K562 (cell line): ENCODE data around the gene LZTS3. TPM values are rescaled to one million over a fixed set of nuclear protein-coding genes. Genes with fewer than 3 reads are reported as not detected.

ENCODE experiments used
- CREB1 ChIP-seq, 2 experiments: sonication (generic) in 1 of 2; formaldehyde crosslinking in 1 of 2; IDR thresholded peaks; 2 replicates each; pipeline versions ENCODE4 v1.6.1 to v1.8.0; 2012 to 2022; ENCODE audit warnings: inconsistent platforms in 1 of 2, mild to moderate bottlenecking in 1 of 2, missing genetic modification reagents in 1 of 2, moderate library complexity in 1 of 2
- GATAD2B ChIP-seq: fragments of 450-650 bp; IDR thresholded peaks from 2 replicates; pipeline ENCODE4 v1.6.1; 2017; ENCODE audit warnings: mild to moderate bottlenecking, borderline replicate concordance
- JUNB ChIP-seq: fragments of 450-650 bp; formaldehyde crosslinking; conservative IDR thresholded peaks from 2 replicates; pipeline ENCODE4 v1.4.0; 2020; ENCODE audit warnings: mild to moderate bottlenecking
- LARP7 ChIP-seq: fragments of 450-650 bp; IDR thresholded peaks from 2 replicates; pipeline ENCODE4 v1.6.1; 2016
- MTA1 ChIP-seq: fragments of 450-650 bp; IDR thresholded peaks from 2 replicates; pipeline ENCODE4 v1.6.1; 2017; ENCODE audit warnings: borderline replicate concordance
- SP2 ChIP-seq: IDR thresholded peaks from 2 replicates; pipeline ENCODE4 v1.6.1; 2011; ENCODE audit warnings: mild to moderate bottlenecking, low read depth, low read length, moderate library complexity; ENCODE audit not compliant: poor library complexity, severe bottlenecking; ENCODE audit errors: extremely low read depth
- ZNF140 ChIP-seq: fragments of 250-450 bp; sonication (Bioruptor Pico); IDR thresholded peaks from 2 replicates; pipeline ENCODE4 v1.8.0; 2021; ENCODE audit warnings: moderate library complexity, mild to moderate bottlenecking, inconsistent platforms
- ZNF551 ChIP-seq: fragments of 250-450 bp; sonication (Bioruptor Pico); IDR thresholded peaks from 2 replicates; pipeline ENCODE4 v1.5.0; 2021; ENCODE audit warnings: mild to moderate bottlenecking, moderate library complexity
- ZNF561 ChIP-seq: fragments of 450-650 bp; formaldehyde crosslinking; conservative IDR thresholded peaks from 2 replicates; pipeline ENCODE4 v1.4.0; 2020; ENCODE audit warnings: mild to moderate bottlenecking, moderate library complexity
- ZNF695 ChIP-seq: fragments of 450-650 bp; formaldehyde crosslinking; IDR thresholded peaks from 2 replicates; pipeline ENCODE4 v1.4.0; 2020; ENCODE audit warnings: mild to moderate bottlenecking, moderate library complexity
- ZNF79 ChIP-seq: fragments of 250-450 bp; sonication (Bioruptor Pico); IDR thresholded peaks from 2 replicates; pipeline ENCODE4 v1.4.0; 2020; ENCODE audit warnings: low read depth, mild to moderate bottlenecking, moderate library complexity
- polyA plus RNA-seq, 8 experiments: library from polyadenylated mRNA; depleted of rRNA in 4 of 8; stranded (reverse) in 5 of 8; unstranded in 3 of 8; fragments of >200 nt; fragmentation: Nextera tagmentation in 2 of 8; fragmentation: Illumina TruSeq in 1 of 8; extraction: Ambion mirVana in 2 of 8; extraction: Trizol in 1 of 8; gene quantifications; 2 replicates each; pipeline versions ENCODE4 v1.2.1 to v1.2.3, GENCODE V29; 2011 to 2014; ENCODE audit warnings: inconsistent platforms in 1 of 8, missing spikeins in 1 of 8
- total RNA-seq, 7 experiments: library from RNA; depleted of rRNA in 6 of 7; stranded (reverse); fragments of >200 nt in 6 of 7; fragmentation: Illumina TruSeq in 2 of 7; extraction: Trizol in 2 of 7; gene quantifications; 2 replicates each; pipeline versions ENCODE4 v1.2.1 to v1.2.3, GENCODE V29; 2011 to 2021; ENCODE audit warnings: low replicate concordance in 1 of 7
- TF ChIP-seq, protein P1 (sequence below): sonication (generic); formaldehyde crosslinking; IDR thresholded peaks from 2 replicates; pipeline ENCODE4 v1.8.1; 2023; ENCODE audit warnings: mild to moderate bottlenecking, missing genetic modification reagents
- TF ChIP-seq, protein P2 (sequence below): sonication (generic); formaldehyde crosslinking; IDR thresholded peaks from 2 replicates; pipeline ENCODE4 v1.4.0; 2020; ENCODE audit warnings: mild to moderate bottlenecking, missing genetic modification reagents
- TF ChIP-seq, protein P3 (sequence below): fragments of 250-450 bp; sonication (Bioruptor Pico); IDR thresholded peaks from 2 replicates; pipeline ENCODE4 v1.5.1; 2021; ENCODE audit warnings: mild to moderate bottlenecking
- TF ChIP-seq, protein P4 (sequence below): fragments of 250-450 bp; sonication (Bioruptor Pico); IDR thresholded peaks from 2 replicates; pipeline ENCODE4 v1.5.0; 2020; ENCODE audit warnings: mild to moderate bottlenecking
- TF ChIP-seq, protein P5 (sequence below), 2 experiments: fragments of 450-650 bp in 1 of 2; IDR thresholded peaks; 2 replicates each; pipeline ENCODE4 v1.6.1; 2011 to 2017; ENCODE audit warnings: low read depth in 2 of 2, antibody characterized with exemption in 1 of 2, borderline replicate concordance in 1 of 2, low read length in 1 of 2, mild to moderate bottlenecking in 1 of 2, mixed read lengths in 1 of 2; ENCODE audit not compliant: control insufficient read depth in 1 of 2

Gene LZTS3
- total and polyA plus RNA-seq, 9 of the 15 experiments (the other 6 are each of a cell fraction or from before 2014, with no cell fraction given), result 0.07 to 2.9 (median 2.0) TPM

DNA sequence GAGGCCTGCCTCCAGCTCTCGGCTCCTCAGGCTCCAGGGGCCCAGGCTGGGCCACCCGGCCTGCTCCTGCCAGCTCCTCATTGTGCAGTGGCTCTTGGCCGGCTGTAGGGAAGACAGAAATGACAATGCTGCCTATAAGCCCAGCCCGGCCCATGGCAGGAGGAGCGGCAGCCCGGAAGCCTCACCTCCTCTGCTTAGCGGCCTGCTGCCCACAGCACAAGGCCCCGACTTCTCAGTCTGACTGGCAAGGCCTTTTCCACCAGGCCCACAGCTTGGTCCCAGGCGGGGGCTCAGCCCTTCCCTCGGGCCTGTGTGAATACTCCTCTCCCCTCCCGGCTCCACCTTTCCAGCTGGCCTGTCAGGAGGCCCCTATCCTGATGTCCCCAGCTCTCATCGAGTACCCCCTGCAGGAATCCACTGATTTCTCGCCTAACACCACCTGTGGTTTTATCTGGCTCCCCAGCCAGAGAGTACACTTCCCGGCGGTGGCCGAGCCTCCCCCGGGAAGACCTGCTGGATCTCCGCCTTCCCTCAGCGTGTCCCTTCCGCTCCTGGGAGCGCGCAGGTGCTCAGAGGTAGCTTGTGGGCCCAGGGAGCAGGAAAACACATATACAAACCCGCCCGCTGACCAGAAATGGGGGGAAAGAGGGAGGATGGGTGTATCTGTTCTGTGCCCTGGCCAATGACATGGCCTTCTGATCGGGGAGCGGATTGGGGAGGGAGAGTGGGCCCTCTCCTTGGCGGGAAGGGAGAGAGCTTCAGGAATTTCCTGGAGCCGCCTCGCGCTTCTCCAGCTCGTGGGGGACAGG is 30.2 kb upstream of the LZTS3 start (continued):
- TF ChIP-seq, protein P1, sequence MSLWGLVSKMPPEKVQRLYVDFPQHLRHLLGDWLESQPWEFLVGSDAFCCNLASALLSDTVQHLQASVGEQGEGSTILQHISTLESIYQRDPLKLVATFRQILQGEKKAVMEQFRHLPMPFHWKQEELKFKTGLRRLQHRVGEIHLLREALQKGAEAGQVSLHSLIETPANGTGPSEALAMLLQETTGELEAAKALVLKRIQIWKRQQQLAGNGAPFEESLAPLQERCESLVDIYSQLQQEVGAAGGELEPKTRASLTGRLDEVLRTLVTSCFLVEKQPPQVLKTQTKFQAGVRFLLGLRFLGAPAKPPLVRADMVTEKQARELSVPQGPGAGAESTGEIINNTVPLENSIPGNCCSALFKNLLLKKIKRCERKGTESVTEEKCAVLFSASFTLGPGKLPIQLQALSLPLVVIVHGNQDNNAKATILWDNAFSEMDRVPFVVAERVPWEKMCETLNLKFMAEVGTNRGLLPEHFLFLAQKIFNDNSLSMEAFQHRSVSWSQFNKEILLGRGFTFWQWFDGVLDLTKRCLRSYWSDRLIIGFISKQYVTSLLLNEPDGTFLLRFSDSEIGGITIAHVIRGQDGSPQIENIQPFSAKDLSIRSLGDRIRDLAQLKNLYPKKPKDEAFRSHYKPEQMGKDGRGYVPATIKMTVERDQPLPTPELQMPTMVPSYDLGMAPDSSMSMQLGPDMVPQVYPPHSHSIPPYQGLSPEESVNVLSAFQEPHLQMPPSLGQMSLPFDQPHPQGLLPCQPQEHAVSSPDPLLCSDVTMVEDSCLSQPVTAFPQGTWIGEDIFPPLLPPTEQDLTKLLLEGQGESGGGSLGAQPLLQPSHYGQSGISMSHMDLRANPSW, result no peak
- TF ChIP-seq ZNF79 (no peak), JUNB (CRISPR knock-in tag) (no peak), MTA1 (no peak), SP2 (no peak), ZNF561 (CRISPR knock-in tag) (no peak), LARP7 (no peak), ZNF551 (CRISPR knock-in tag) (no peak), GATAD2B (no peak), ZNF140 (CRISPR knock-in tag) (no peak), CREB1 (IDR thresholded peaks at IDR 0.05) (no peak), CREB1 (CRISPR knock-in tag; IDR thresholded peaks at IDR 0.05) (peak; percentile 20; the same call in 1 of the 2 replicates), ZNF695 (CRISPR knock-in tag) (no peak)
- TF ChIP-seq, protein P2, sequence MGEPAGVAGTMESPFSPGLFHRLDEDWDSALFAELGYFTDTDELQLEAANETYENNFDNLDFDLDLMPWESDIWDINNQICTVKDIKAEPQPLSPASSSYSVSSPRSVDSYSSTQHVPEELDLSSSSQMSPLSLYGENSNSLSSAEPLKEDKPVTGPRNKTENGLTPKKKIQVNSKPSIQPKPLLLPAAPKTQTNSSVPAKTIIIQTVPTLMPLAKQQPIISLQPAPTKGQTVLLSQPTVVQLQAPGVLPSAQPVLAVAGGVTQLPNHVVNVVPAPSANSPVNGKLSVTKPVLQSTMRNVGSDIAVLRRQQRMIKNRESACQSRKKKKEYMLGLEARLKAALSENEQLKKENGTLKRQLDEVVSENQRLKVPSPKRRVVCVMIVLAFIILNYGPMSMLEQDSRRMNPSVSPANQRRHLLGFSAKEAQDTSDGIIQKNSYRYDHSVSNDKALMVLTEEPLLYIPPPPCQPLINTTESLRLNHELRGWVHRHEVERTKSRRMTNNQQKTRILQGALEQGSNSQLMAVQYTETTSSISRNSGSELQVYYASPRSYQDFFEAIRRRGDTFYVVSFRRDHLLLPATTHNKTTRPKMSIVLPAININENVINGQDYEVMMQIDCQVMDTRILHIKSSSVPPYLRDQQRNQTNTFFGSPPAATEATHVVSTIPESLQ, result no peak
- TF ChIP-seq, protein P3, sequence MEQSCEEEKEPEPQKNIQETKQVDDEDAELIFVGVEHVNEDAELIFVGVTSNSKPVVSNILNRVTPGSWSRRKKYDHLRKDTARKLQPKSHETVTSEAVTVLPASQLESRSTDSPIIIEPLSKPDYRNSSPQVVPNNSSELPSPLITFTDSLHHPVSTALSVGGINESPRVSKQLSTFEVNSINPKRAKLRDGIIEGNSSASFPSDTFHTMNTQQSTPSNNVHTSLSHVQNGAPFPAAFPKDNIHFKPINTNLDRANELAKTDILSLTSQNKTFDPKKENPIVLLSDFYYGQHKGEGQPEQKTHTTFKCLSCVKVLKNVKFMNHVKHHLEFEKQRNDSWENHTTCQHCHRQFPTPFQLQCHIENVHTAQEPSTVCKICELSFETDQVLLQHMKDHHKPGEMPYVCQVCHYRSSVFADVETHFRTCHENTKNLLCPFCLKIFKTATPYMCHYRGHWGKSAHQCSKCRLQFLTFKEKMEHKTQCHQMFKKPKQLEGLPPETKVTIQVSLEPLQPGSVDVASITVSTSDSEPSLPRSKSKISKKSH (CRISPR knock-in tag), result no peak
- TF ChIP-seq, protein P4, sequence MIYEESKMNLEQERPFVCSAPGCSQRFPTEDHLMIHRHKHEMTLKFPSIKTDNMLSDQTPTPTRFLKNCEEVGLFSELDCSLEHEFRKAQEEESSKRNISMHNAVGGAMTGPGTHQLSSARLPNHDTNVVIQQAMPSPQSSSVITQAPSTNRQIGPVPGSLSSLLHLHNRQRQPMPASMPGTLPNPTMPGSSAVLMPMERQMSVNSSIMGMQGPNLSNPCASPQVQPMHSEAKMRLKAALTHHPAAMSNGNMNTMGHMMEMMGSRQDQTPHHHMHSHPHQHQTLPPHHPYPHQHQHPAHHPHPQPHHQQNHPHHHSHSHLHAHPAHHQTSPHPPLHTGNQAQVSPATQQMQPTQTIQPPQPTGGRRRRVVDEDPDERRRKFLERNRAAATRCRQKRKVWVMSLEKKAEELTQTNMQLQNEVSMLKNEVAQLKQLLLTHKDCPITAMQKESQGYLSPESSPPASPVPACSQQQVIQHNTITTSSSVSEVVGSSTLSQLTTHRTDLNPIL (CRISPR knock-in tag), result no peak
- TF ChIP-seq, protein P5, sequence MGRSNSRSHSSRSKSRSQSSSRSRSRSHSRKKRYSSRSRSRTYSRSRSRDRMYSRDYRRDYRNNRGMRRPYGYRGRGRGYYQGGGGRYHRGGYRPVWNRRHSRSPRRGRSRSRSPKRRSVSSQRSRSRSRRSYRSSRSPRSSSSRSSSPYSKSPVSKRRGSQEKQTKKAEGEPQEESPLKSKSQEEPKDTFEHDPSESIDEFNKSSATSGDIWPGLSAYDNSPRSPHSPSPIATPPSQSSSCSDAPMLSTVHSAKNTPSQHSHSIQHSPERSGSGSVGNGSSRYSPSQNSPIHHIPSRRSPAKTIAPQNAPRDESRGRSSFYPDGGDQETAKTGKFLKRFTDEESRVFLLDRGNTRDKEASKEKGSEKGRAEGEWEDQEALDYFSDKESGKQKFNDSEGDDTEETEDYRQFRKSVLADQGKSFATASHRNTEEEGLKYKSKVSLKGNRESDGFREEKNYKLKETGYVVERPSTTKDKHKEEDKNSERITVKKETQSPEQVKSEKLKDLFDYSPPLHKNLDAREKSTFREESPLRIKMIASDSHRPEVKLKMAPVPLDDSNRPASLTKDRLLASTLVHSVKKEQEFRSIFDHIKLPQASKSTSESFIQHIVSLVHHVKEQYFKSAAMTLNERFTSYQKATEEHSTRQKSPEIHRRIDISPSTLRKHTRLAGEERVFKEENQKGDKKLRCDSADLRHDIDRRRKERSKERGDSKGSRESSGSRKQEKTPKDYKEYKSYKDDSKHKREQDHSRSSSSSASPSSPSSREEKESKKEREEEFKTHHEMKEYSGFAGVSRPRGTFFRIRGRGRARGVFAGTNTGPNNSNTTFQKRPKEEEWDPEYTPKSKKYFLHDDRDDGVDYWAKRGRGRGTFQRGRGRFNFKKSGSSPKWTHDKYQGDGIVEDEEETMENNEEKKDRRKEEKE (IDR thresholded peaks at IDR 0.05; ENCODE audit: borderline replicate concordance in 1 of 2, control insufficient read depth in 1 of 2, low read depth in 2 of 2, low read length in 1 of 2), result no peak
